ENCODE data around the gene LMCD1.

LMCD1 gene

DNA sequence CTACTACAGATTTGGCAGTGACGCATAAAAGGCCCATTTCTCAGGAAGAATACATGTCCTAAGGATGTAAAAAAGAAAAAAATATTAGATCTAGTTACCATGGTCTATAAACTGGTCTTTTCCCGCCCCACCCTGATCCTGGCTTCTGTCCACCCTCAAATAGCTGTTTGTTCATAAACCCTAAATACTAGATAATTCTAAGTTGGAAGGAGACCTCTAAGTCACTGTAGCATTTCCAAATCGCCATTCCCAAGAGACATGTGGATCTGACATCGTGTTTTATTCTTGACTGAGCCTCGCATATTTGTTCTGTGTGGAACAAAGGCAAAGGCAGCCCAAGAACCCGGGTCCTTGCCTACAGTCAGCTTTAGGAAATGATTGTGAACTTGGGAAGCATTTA is 49.0 kb downstream of the LMCD1 start:
- no peak for DNase-seq (ENCODE audit: low read depth)
- TF ChIP-seq CTCF (conservative IDR thresholded peaks at IDR 0.05; ENCODE audit: low read depth, low read length) = no peak
- H3K4me3 ChIP-seq (ENCODE audit: low read length) = no peak overlapping the region

DNA sequence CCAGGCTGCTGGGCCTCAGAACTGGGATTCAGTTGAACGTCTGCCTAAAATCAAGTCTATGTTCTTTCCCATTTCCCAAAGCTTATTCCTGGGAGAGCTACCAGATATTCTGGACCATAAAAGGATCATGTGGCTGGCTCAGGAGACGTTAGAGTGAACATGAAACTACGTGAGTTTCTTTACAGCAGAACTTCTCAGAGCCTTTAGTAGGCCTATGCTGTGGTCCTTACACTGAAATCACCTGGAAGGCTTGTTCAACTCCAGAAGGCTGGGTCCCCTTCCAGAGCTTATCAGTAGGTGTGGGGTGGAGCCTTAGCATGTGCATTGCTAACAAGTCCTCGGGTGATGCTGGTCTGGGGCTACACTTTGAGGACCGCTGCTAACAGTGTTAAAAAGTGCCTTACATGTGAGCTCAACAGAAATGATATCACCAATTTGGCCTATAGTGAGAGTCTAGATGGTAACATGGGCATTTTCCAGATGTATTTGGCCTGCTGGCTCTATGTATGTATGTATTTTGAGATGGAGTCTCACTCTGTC is 50.7 kb downstream of the LMCD1 start:
- H3K4me3 ChIP-seq (ENCODE audit: low read length) = no peak overlapping the region
- no peak for TF ChIP-seq CTCF (conservative IDR thresholded peaks at IDR 0.05; ENCODE audit: low read depth, low read length)
- DNase-seq (ENCODE audit: low read depth) = no peak

DNA sequence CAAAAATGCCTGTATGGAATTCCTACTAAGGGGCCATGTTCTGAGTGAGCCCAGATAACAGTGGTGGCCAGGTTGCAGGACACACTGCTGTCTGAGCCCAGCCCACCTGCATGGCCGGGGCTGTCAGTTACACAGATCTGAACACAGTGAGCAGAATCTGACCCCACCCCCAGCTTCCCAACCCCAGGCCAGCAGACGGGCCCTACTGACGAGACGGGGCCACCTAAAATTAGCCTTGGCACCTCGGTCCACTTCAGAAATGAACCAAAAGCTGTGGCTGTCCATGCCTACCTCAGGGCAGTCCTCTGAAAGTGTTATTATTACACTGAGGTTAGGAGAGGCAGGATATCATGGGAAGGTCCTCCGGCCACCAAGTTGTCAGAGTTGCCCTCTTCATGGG is 51.8 kb downstream of the LMCD1 start:
- TF ChIP-seq CTCF (conservative IDR thresholded peaks at IDR 0.05; ENCODE audit: low read depth, low read length) = no peak
- no peak for DNase-seq (ENCODE audit: low read depth)
- H3K4me3 ChIP-seq (ENCODE audit: low read length) = no peak overlapping the region

GRCh38 chr3:8554696-8555095 is 53.1 kb downstream of the LMCD1 start:
- H3K4me3 ChIP-seq (ENCODE audit: low read length) = no peak overlapping the region
- DNase-seq (ENCODE audit: low read depth) = no peak
- TF ChIP-seq CTCF (conservative IDR thresholded peaks at IDR 0.05; ENCODE audit: low read depth, low read length) = no peak

DNA sequence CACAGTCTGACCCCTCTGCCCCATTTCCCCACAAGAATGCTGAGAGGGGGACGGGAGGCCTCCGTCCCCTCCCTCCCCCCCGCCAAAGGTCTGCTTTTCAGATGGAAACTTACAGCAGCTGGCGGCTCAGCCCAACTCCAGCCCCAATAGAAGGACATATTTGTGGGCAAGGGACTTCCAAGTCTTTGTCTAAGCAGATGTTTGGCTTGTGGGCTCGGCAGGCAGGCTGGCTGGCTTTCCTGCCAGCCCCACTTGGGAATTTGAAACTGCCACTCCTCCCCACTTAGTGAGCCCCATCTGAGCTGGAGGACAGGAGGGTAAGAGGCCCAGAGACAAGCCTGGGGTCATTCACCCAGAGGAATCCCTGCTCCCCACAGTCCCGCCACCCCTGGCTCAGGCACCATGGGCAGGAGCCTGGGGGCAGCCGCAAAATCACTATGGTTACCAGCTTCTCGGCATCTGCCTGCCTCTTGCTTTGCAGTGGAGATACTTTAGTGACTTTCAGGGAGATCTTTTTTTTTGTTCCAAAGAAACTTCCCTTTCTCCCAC is 53.6 kb downstream of the LMCD1 start:
- DNase-seq (ENCODE audit: low read depth) = no peak
- no peak overlapping the region for H3K4me3 ChIP-seq (ENCODE audit: low read length)
- TF ChIP-seq CTCF (conservative IDR thresholded peaks at IDR 0.05; ENCODE audit: low read depth, low read length) = no peak

DNA sequence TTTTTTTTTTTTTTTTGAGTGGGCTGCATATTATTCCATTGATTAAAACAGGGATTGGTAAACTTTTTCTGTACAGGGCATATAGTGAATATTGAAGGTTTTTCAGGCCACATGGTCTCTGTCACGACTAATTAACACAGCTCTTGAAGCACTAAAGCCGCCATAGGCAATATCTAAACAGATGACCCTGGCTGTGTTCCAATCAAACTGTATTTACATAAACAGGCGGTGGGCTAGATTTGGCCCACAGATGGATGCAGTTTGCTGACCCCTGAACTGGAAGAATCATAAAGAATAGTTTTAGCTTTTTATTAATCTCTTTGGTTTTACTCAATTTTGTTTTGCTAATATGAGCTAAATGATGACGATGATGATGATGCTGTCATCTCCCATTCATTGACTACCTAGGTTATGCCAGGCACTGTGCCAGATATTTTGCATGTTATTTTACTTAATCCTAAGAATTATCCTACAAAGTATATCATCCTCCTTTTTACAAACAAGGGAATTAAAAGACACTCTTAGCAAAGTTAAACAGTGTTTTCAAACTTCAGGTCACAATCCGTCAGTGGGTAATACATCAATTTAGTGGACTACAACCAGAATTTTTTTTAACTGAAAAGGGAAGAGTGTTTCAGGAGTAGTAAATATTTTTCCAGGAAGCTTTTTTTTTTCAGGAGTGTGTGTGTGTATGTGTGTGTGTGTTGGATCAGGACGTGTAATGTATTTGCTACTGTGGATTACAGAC is 54.3 kb downstream of the LMCD1 start:
- DNase-seq (ENCODE audit: low read depth) = no peak
- TF ChIP-seq CTCF (conservative IDR thresholded peaks at IDR 0.05; ENCODE audit: low read depth, low read length) = no peak
- no peak overlapping the region for H3K4me3 ChIP-seq (ENCODE audit: low read length)

GRCh38 chr3:8556473-8556869 is 54.8 kb downstream of the LMCD1 start:
- DNase-seq (ENCODE audit: low read depth) = no peak
- no peak overlapping the region for H3K4me3 ChIP-seq (ENCODE audit: low read length)
- TF ChIP-seq CTCF (conservative IDR thresholded peaks at IDR 0.05; ENCODE audit: low read depth, low read length) = no peak
